Osteocyte (in vitro differentiated cells): ENCODE measurements around the gene DCUN1D4. TPM values are rescaled to one million over a fixed set of nuclear protein-coding genes. Genes with fewer than 3 reads are reported as not detected.

Source experiments
- DNase-seq: peaks from one replicate; pipeline ENCODE4 v3.0.0; 2021; ENCODE audit warnings: mixed read lengths; ENCODE audit not compliant: unreplicated experiment; ENCODE audit errors: extremely low spot score
- H3K27ac Mint-ChIP-seq: one replicate; pipeline ENCODE4 v1.8.0; 2021; ENCODE audit warnings: mild to moderate bottlenecking, mixed read lengths; ENCODE audit not compliant: unreplicated experiment
- H3K27me3 Mint-ChIP-seq: one replicate; pipeline ENCODE4 v1.8.0; 2021; ENCODE audit warnings: mixed read lengths; ENCODE audit not compliant: unreplicated experiment
- H3K36me3 Mint-ChIP-seq: one replicate; pipeline ENCODE4 v1.8.0; 2021; ENCODE audit warnings: mixed read lengths; ENCODE audit not compliant: unreplicated experiment
- H3K4me1 Mint-ChIP-seq: one replicate; pipeline ENCODE4 v1.8.0; 2021; ENCODE audit warnings: mixed read lengths; ENCODE audit not compliant: unreplicated experiment
- H3K4me3 Mint-ChIP-seq: one replicate; pipeline ENCODE4 v1.8.0; 2021; ENCODE audit warnings: mild to moderate bottlenecking, moderate library complexity, mixed read lengths; ENCODE audit not compliant: unreplicated experiment
- H3K9me3 Mint-ChIP-seq: one replicate; pipeline ENCODE4 v1.8.0; 2021; ENCODE audit warnings: mixed read lengths; ENCODE audit not compliant: unreplicated experiment
- CTCF ChIP-seq: fragments of 200-600 bp; sonication (generic); IDR thresholded peaks from 2 replicates; pipeline ENCODE4 v1.5.0; 2021; ENCODE audit warnings: antibody characterized with exemption, mild to moderate bottlenecking, moderate library complexity
- total RNA-seq: library from RNA; stranded (reverse); gene quantifications from 2 replicates; pipeline ENCODE4 v1.2.1, GENCODE V29; 2021

The DCUN1D4 gene
- total RNA-seq, 1 donor from 2014 or later: 52.3 TPM

DNA sequence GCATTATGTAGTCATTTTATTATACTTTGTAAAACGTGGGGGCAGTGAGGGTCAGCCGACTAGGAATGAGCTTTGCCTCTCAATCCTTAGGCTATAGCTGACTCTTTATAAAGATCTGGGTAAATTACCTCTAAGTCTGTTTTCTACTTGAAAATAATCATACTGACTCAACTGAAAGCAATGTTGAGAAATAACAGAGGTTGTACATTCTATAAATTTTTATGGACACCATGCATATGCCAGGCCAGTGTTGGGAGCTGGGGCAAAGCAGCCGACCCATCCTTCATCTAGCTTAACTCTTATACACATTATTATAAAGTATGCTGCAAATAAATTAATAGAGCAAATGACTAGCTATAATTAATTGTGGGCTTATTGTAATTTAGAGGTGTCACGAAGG is 2.2 kb upstream of the DCUN1D4 start:
- Mint-ChIP-seq H3K27ac (no peak overlapping the region), H3K4me1 (peaks cover 23% of the 10 kb centered on the region), H3K27me3 (no peaks in the 10 kb centered on the region), H3K4me3 (no peak overlapping the region), H3K36me3 (no peaks in the 10 kb centered on the region), H3K9me3 (no peaks in the 10 kb centered on the region)
- TF ChIP-seq CTCF: no peak
- DNase-seq: no peak

- DNase-seq: no peak
These were observed 793 bp upstream of the DCUN1D4 start for GRCh38 chr4:51842167-51842553.

GRCh38 chr4:51843309-51844152 is 578 bp downstream of the DCUN1D4 start:
- TF ChIP-seq CTCF: no peak

More at GRCh38 chr4:51842167-51842553, 793 bp upstream of the DCUN1D4 start:
- H3K36me3 Mint-ChIP-seq: no peaks in the 10 kb centered on the region
- peak overlapping the region; percentile 96 for H3K27ac Mint-ChIP-seq
- TF ChIP-seq CTCF: no peak
- H3K27me3 Mint-ChIP-seq: no peaks in the 10 kb centered on the region
- no peaks in the 10 kb centered on the region for H3K9me3 Mint-ChIP-seq
- peaks cover 30% of the 10 kb centered on the region for H3K4me1 Mint-ChIP-seq
- peak overlapping the region; percentile 87 for H3K4me3 Mint-ChIP-seq

DNA sequence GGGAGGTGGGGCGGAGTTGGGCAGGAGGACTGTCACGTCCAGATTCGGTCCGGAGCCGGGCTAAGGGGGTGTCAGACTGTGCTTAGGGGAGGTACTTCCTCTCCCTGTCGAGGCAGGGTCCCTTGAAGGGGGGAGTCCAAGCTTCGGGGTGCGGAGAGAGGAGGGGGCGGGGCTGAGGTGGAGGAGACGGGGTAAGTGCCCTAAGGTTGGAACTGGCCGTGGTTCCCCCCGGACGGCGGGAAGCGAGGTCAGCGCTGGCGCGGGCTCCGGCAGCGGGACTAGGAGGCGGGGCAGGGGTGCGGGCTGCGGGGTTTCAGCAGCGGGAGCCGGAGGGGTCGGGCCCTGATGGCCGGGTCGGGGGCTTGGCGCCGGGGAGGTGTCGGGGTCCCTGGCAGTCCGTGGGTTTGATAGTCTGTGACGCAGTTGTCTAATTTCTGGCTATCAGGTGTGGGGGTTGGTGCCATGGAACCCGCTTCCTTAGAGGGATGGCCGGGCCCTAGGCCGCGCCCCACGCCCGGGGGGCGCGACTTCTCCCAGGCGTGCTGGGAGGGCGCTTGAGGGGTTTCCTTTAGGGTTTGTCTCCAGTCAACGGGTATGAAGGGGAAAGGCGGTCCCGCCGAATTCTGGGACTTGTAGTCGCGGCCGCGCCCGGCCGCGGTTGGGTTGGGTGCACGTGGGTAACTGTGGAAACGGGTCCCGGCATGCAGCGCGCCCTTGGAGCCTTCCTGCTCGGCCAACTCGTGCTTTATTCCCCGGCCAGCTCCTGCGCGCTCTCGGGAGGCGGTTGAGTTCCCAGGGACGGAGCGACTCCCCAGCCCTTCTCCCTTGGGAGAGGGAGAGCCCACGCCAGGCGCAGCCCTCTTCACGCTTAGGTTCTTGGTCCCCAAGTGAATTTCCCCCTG is 1.5 kb downstream of the DCUN1D4 start:
- peak; percentile 95 for DNase-seq
- no peak for TF ChIP-seq CTCF
- H3K27me3 Mint-ChIP-seq: no peaks in the 10 kb centered on the region
- H3K4me3 Mint-ChIP-seq: peak overlapping the region; percentile 87
- no peaks in the 10 kb centered on the region for H3K36me3 Mint-ChIP-seq
- H3K27ac Mint-ChIP-seq: peak overlapping the region; percentile 78
- H3K9me3 Mint-ChIP-seq: no peaks in the 10 kb centered on the region
- peaks cover 32% of the 10 kb centered on the region for H3K4me1 Mint-ChIP-seq

More at GRCh38 chr4:51843309-51844152, 578 bp downstream of the DCUN1D4 start:
- peak overlapping the region; percentile 96 for H3K27ac Mint-ChIP-seq
- peak; percentile 86 for DNase-seq
- no peaks in the 10 kb centered on the region for H3K36me3 Mint-ChIP-seq
- H3K9me3 Mint-ChIP-seq: no peaks in the 10 kb centered on the region
- H3K4me3 Mint-ChIP-seq: peak overlapping the region; percentile 87
- peaks cover 30% of the 10 kb centered on the region for H3K4me1 Mint-ChIP-seq
- H3K27me3 Mint-ChIP-seq: no peaks in the 10 kb centered on the region

DNA sequence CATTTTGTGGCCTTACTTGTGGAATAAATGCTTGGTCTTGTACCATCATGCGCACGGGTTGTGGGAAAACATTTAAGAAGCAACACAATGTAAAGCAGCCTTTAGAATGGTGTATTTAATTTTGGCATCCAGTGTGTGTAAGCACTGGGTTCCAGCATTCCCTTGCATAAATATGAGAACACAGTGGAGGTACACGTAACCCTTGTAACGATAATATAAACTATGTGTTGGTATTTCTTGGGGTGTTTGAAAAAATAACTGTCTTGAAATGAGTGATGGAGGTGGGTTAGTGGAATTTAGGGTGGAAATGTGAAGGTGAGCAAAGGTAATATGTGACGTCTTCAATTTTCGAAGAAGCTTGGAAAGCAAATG is 2.1 kb downstream of the DCUN1D4 start:
- H3K4me3 Mint-ChIP-seq: peak overlapping the region; percentile 87
- TF ChIP-seq CTCF: no peak

More for the DNA sequence above, 2.1 kb downstream of the DCUN1D4 start:
- H3K36me3 Mint-ChIP-seq: no peaks in the 10 kb centered on the region
- peaks cover 32% of the 10 kb centered on the region for H3K4me1 Mint-ChIP-seq
- no peak for DNase-seq
- H3K27ac Mint-ChIP-seq: peak overlapping the region; percentile 78
- no peaks in the 10 kb centered on the region for H3K9me3 Mint-ChIP-seq
- H3K27me3 Mint-ChIP-seq: no peaks in the 10 kb centered on the region
